ENCODE results near the gene ARFGEF3.

ARFGEF3 gene

GRCh38 chr6:138119976-138120375, 41.8 kb upstream of the ARFGEF3 start:
- TF ChIP-seq CTCF (IDR thresholded peaks at IDR 0.05; ENCODE audit: control insufficient read depth, insufficient read depth, low read depth, low read length, missing control alignments), result no peak
- DNase-seq (ENCODE audit: low read depth), result no peak
- no peak overlapping the region for H3K4me3 ChIP-seq (ENCODE audit: control insufficient read depth, low read depth, low read length)

GRCh38 chr6:138124096-138124495, 37.6 kb upstream of the ARFGEF3 start:
- no peak for TF ChIP-seq CTCF (IDR thresholded peaks at IDR 0.05; ENCODE audit: control insufficient read depth, insufficient read depth, low read depth, low read length, missing control alignments)
- no peak for DNase-seq (ENCODE audit: low read depth)
- H3K4me3 ChIP-seq (ENCODE audit: control insufficient read depth, low read depth, low read length), result no peak overlapping the region

GRCh38 chr6:138128096-138128495, 33.6 kb upstream of the ARFGEF3 start:
- no peak overlapping the region for H3K4me3 ChIP-seq (ENCODE audit: control insufficient read depth, low read depth, low read length)
- TF ChIP-seq CTCF (IDR thresholded peaks at IDR 0.05; ENCODE audit: control insufficient read depth, insufficient read depth, low read depth, low read length, missing control alignments), result no peak
- no peak for DNase-seq (ENCODE audit: low read depth)

GRCh38 chr6:138129190-138129589, 32.5 kb upstream of the ARFGEF3 start:
- no peak overlapping the region for H3K4me3 ChIP-seq (ENCODE audit: control insufficient read depth, low read depth, low read length)
- no peak for TF ChIP-seq CTCF (IDR thresholded peaks at IDR 0.05; ENCODE audit: control insufficient read depth, insufficient read depth, low read depth, low read length, missing control alignments)
- DNase-seq (ENCODE audit: low read depth), result no peak

GRCh38 chr6:138142806-138143205, 18.9 kb upstream of the ARFGEF3 start:
- no peak for TF ChIP-seq CTCF (IDR thresholded peaks at IDR 0.05; ENCODE audit: control insufficient read depth, insufficient read depth, low read depth, low read length, missing control alignments)
- H3K4me3 ChIP-seq (ENCODE audit: control insufficient read depth, low read depth, low read length), result no peak overlapping the region
- DNase-seq (ENCODE audit: low read depth), result no peak

GRCh38 chr6:138145402-138145801, 16.3 kb upstream of the ARFGEF3 start:
- TF ChIP-seq CTCF (IDR thresholded peaks at IDR 0.05; ENCODE audit: control insufficient read depth, insufficient read depth, low read depth, low read length, missing control alignments), result no peak
- H3K4me3 ChIP-seq (ENCODE audit: control insufficient read depth, low read depth, low read length), result no peak overlapping the region
- no peak for DNase-seq (ENCODE audit: low read depth)

GRCh38 chr6:138146544-138146943, 15.2 kb upstream of the ARFGEF3 start:
- H3K4me3 ChIP-seq (ENCODE audit: control insufficient read depth, low read depth, low read length), result no peak overlapping the region
- no peak for DNase-seq (ENCODE audit: low read depth)
- no peak for TF ChIP-seq CTCF (IDR thresholded peaks at IDR 0.05; ENCODE audit: control insufficient read depth, insufficient read depth, low read depth, low read length, missing control alignments)
